Measurements from ENCODE around the gene CAND2. TPM values are rescaled to one million over a fixed set of nuclear protein-coding genes. Genes with fewer than 3 reads are reported as not detected.

The CAND2 gene
- total and polyA plus RNA-seq, 9 of the 15 experiments (the other 6 are each of a cell fraction or from before 2014, with no cell fraction given): 0.91 to 14.9 (median 4.3) TPM

GRCh38 chr3:12840591-12841148 lies 44.2 kb downstream of the CAND2 start (continued):
- TF ChIP-seq FOXP4 (CRISPR knock-in tag; IDR thresholded peaks at IDR 0.05; ENCODE audit: borderline replicate concordance) (0 out of 2 replicates have a peak, but pooled peaks have one; percentile 57), SPI1 (IDR thresholded peaks at IDR 0.05; ENCODE audit: borderline replicate concordance, low read depth, low read length) (no peak), SNRNP70 (optimal IDR thresholded peaks at IDR 0.05; ENCODE audit: low read depth, low read length) (peak; percentile 17), ETV1 (tag; conservative IDR thresholded peaks at IDR 0.05; ENCODE audit: low read depth) (no peak)

- ATAC-seq (peak; percentile 82), FAIRE-seq (peak; percentile 91), DNase-seq (ENCODE audit: extremely low read depth in 1 of 4, low spot score in 3 of 4) (peak; percentile 90 to 97 (median 91))
- Histone ChIP-seq H3K27me3 (ENCODE audit: control insufficient read depth in 2 of 2, insufficient read depth in 2 of 2, low read length in 2 of 2) (no peaks in the 10 kb centered on the region), H4K20me1 (replicated peaks; ENCODE audit: control insufficient read depth, insufficient read depth, low read length) (peaks cover 46% of the 10 kb centered on the region), H3K4me1 (replicated peaks in 1 of 2; ENCODE audit: control insufficient read depth in 2 of 2, insufficient read depth in 2 of 2, low read length in 2 of 2) (peaks cover 24 to 33% of the 10 kb centered on the region in 2 experiments; a peak in 4 of 5 replicates), H3K27ac (ENCODE audit: extremely low read depth, low read depth, low read length) (peak within 1 kb of the TSS; percentile 93), H3K9me1 (ENCODE audit: control insufficient read depth, insufficient read depth, low read length) (peaks cover 9% of the 10 kb centered on the region), H3K36me3 (ENCODE audit: control insufficient read depth, insufficient read depth, low read length) (peaks cover 48% of the 10 kb centered on the region), H3K4me3 (peak within 1 kb of the TSS; percentile 85), H3K4me2 (ENCODE audit: insufficient read depth, low read length) (peak within 1 kb of the TSS; percentile 100), H2AFZ (ENCODE audit: low read depth, low read length) (peak within 1 kb of the TSS; percentile 98), H3K9me3 (replicated peaks; ENCODE audit: control insufficient read depth, insufficient read depth, low read depth, low read length) (no peaks in the 10 kb centered on the region), H3K79me2 (ENCODE audit: control insufficient read depth, insufficient read depth, low read length) (peaks cover 54% of the 10 kb centered on the region), H3K9ac (ENCODE audit: insufficient read depth in 1 of 2, low read depth in 2 of 2, low read length in 2 of 2) (peak within 1 kb of the TSS; percentile 98 to 100)
- no TSS peak for BruUV-seq (replicated peaks)
- POLR2A ChIA-PET: interaction anchor here (0.6 to 4.3 kb wide), 31 partner anchors 11 to 241 kb away, joined by 3 to 70 read pairs (median 4); no protein-coding TSS in a partner anchor
- CTCF ChIA-PET (ENCODE audit: low intra/inter-chr PET ratio): interaction anchor here (1.2 kb wide), 1 partner anchor 27 kb away, joined by 3 read pairs; no protein-coding TSS in a partner anchor
- 1% methylated on average over 43 of the region's 43 CpGs for WGBS (ENCODE audit: insufficient coverage, low coverage, missing lambda C conversion rate)
- intact Hi-C loops (cut with micrococcal nuclease) (loop anchor here (5.0 kb wide), 2 partner anchors 54 to 284 kb away; partner anchors contain the start of gene MKRN2), in situ Hi-C loops (cut with MboI) (no loop called here)
- TF ChIP-seq PTBP1 (IDR thresholded peaks at IDR 0.05; ENCODE audit: low read depth, low read length) (peak; percentile 41; the same call in 1 of the 2 replicates), ZNF407 (IDR thresholded peaks at IDR 0.05; ENCODE audit: low read depth) (peak; percentile 89), PRMT5 (CRISPR knock-in tag; IDR thresholded peaks at IDR 0.05) (peak; percentile 59; the same call in 1 of the 2 replicates)
These were observed 44.9 kb downstream of the CAND2 start, which contains the start of gene RPL32 for GRCh38 chr3:12841149-12841969. Gene RPL32 (minus strand): TSS chr3:12841565. CDS start chr3:12840237, 1,328 bp downstream.

Measured in K562 (cell line).